ENCODE data around the gene ZSWIM5. TPM values are rescaled to one million over a fixed set of nuclear protein-coding genes. Genes with fewer than 3 reads are reported as not detected.

The ZSWIM5 gene
- total and polyA plus RNA-seq, 9 of the 15 experiments (the other 6 are each of a cell fraction or from before 2014, with no cell fraction given): under 0.01 to 0.07 (median 0.03) TPM; not detected in 3

DNA sequence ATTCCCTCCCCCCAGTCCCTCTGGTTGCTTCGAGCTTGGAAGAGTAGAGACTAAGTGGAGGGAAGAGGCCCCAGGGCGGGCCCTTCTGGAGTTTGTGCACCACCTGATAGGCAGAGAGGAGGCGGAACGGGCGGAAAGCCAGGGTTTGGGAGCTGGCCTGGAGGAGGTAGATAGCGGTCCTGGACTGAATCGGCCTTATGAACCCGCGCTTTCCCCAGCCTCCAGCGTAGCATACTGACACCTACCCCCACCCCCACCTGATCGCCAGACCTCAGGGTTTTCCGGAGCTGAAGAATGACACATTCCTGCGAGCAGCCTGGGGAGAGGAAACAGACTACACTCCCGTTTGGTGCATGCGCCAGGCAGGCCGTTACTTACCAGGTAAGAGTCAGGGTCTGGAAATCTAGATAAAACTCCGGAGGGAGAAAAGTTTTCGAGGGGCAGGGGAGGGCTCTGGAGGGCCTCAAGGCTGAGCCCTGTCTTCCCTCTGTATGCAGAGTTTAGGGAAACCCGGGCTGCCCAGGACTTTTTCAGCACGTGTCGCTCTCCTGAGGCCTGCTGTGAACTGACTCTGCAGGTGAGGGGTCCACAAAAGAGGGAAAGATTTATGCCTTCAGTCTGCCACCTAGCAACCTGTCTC lies 193.6 kb downstream of the ZSWIM5 start (continued):
- no peak for TF ChIP-seq ZBTB40 (IDR thresholded peaks at IDR 0.05)
- no peak for TF ChIP-seq ZBTB40 (CRISPR knock-in tag; IDR thresholded peaks at IDR 0.05)
- TF ChIP-seq CUX1 (CRISPR knock-in tag; IDR thresholded peaks at IDR 0.05): 0 out of 2 replicates have a peak, but pooled peaks have one; percentile 14
- no peak for TF ChIP-seq CSDE1 (IDR thresholded peaks at IDR 0.05)
- TF ChIP-seq CBX2 (IDR thresholded peaks at IDR 0.05; ENCODE audit: insufficient read depth, low read length, poor library complexity, severe bottlenecking): no peak
- TF ChIP-seq RBM15 (IDR thresholded peaks at IDR 0.05; ENCODE audit: insufficient read depth, low read length): no peak
- TF ChIP-seq ZNF445 (CRISPR knock-in tag; IDR thresholded peaks at IDR 0.05; ENCODE audit: low read depth): no peak
- no peak for TF ChIP-seq SMAD1 (IDR thresholded peaks at IDR 0.05; ENCODE audit: low read depth, low read length, partially characterized antibody)
- TF ChIP-seq, protein P1, sequence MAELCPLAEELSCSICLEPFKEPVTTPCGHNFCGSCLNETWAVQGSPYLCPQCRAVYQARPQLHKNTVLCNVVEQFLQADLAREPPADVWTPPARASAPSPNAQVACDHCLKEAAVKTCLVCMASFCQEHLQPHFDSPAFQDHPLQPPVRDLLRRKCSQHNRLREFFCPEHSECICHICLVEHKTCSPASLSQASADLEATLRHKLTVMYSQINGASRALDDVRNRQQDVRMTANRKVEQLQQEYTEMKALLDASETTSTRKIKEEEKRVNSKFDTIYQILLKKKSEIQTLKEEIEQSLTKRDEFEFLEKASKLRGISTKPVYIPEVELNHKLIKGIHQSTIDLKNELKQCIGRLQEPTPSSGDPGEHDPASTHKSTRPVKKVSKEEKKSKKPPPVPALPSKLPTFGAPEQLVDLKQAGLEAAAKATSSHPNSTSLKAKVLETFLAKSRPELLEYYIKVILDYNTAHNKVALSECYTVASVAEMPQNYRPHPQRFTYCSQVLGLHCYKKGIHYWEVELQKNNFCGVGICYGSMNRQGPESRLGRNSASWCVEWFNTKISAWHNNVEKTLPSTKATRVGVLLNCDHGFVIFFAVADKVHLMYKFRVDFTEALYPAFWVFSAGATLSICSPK (IDR thresholded peaks at IDR 0.05; ENCODE audit: borderline replicate concordance): no peak
- peak; percentile 44 for TF ChIP-seq RBBP5 (IDR thresholded peaks at IDR 0.05; ENCODE audit: borderline replicate concordance, insufficient read depth, low read length, poor library complexity, severe bottlenecking)
- TF ChIP-seq SP1 (CRISPR knock-in tag; IDR thresholded peaks at IDR 0.05): no peak
